Activated CD4-positive, alpha-beta T cell treated with anti-CD3 and anti-CD28 coated beads for 48 hours (primary cell): ENCODE data around the gene C16orf96.
A peak's percentile ranks its signal among the peaks of the same experiment; 100 is the strongest.

ENCODE experiments used
- DNase-seq: peaks from one replicate; pipeline ENCODE4 v3.0.0-alpha.2; 2020

C16orf96 gene

GRCh38 chr16:4556112-4556511 lies at the start of gene C16orf96:
Gene C16orf96, plus strand, starts transcription at chr16:4556340. Its CDS starts 150 bp downstream, at chr16:4556490.
- no peak for DNase-seq

DNA sequence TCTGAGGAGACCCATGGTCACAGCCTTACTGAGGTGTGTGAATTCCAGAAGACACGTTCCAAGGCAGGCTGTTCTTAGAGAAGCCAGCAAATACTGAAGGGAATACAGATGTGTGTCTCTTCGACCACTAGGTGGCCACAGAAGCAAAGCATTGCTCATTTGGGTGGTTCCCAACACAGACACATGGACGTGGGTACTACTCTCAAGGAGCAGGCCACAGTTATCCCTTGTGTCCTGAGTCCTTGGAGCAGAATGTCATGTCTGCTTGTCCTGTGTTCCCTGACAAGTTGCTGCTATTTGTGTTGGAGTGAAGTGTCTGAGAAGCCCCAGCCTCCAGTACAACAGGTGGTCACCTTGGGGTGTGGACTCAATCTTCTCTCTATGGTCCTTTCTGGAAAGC lies 49.7 kb upstream of the C16orf96 start:
- peak; percentile 64 for DNase-seq

DNA sequence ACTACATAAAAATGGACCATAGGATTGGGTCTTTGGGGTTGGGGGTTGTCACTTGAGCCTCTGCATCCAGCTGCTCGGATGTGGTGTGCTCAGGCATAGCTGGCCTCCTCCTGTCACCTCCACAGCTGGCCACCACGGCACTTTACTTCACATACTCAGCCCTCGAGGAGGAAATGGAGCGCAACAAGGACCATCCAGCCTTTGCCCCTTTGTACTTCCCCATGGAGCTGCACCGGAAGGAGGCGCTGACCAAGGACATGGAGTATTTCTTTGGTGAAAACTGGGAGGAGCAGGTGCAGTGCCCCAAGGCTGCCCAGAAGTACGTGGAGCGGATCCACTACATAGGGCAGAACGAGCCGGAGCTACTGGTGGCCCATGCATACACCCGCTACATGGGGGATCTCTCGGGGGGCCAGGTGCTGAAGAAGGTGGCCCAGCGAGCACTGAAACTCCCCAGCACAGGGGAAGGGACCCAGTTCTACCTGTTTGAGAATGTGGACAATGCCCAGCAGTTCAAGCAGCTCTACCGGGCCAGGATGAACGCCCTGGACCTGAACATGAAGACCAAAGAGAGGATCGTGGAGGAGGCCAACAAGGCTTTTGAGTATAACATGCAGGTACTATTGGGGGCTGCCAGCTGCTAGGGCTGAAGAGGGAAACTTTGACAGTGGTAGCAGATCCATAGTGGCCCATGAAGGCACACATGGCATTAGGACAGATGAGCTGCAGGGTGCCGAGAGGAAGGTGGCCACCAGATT lies 48.4 kb upstream of the C16orf96 start:
- DNase-seq: no peak

DNA sequence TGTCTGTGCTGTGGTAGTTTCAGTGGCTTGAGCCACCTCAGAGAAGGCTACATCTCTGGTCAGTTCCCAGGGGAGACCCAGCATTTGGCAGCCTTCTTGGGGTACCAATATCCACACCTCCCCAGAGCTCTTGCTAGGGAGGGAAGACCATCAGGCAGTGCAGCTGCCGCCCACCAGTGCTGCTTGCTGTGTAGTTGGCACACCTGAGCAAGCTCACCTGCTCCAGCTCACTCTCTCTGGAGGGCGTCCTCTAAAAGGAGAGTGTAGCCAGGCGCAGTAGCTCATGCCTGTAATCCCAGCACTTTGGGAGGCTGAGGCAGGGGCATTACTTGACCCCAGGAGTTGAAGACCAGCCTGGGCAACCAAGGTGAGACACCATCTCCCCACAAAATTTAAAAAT lies 47.3 kb upstream of the C16orf96 start:
- no peak for DNase-seq

DNA sequence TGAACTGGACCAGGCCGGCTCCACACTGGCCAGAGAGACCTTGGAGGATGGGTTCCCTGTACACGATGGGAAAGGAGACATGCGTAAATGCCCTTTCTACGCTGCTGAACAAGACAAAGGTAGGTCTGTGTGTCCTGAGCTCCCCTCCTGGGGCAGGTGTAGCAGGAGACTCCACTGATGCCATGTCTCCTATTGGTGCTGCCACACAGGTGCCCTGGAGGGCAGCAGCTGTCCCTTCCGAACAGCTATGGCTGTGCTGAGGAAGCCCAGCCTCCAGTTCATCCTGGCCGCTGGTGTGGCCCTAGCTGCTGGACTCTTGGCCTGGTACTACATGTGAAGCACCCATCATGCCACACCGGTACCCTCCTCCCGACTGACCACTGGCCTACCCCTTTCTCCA lies 46.7 kb upstream of the C16orf96 start:
- DNase-seq: no peak

GRCh38 chr16:4510131-4510530 lies 46.0 kb upstream of the C16orf96 start:
- no peak for DNase-seq

GRCh38 chr16:4510747-4511426 lies 45.3 kb upstream of the C16orf96 start:
- no peak for DNase-seq

DNA sequence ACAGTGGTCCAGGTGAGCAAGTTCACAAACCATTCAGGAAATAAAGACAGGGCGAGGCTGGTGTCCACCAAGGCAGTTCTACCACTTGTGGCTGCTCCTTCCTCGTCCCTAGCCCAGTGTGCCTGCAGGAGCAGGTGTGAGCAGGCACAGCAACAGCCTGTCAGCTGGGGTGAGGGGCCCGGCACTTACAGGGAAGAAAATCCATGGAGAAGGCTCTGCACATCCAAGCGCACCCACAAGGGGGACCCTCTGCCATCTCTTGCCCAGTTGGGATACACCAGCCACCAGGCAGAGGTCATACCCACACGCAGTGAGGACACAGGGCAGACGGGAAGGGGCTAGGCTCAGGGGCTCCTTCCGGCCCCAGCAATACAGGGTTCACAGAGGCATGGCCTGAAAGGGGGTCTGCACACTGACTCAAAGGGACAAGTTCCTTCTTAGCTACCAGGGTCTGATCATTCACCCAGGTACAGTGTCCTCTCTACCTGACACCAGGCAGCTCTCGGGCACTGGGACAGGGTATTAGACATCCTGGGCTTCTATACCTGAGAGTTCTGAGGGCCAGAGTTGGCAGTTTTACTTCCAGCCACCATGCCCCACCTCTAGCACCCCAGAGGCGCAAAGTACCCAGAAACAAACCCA lies 44.6 kb upstream of the C16orf96 start:
- DNase-seq: peak; percentile 37

DNA sequence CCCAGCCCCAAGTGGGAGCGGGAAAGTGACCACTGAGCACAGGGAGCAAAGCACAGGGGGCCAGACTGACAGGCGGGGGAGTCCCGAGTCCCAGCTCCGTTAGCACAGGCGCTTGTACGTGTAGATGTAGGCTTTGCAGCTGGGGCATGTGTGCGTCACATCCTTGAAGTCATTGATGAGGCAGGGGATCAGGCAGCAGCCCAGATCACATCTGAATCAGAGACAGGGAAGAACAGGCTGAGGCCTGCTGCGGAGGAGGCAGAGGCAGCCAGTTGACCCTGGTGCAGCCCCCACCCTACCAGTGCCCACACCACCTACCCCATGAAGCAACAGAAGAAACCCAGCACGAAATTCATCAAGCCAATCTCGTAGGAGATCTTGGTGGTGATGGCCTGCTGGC lies 43.7 kb upstream of the C16orf96 start:
- DNase-seq: no peak

- no peak for DNase-seq
These were observed 42.9 kb upstream of the C16orf96 start for GRCh38 chr16:4513086-4513860.

DNA sequence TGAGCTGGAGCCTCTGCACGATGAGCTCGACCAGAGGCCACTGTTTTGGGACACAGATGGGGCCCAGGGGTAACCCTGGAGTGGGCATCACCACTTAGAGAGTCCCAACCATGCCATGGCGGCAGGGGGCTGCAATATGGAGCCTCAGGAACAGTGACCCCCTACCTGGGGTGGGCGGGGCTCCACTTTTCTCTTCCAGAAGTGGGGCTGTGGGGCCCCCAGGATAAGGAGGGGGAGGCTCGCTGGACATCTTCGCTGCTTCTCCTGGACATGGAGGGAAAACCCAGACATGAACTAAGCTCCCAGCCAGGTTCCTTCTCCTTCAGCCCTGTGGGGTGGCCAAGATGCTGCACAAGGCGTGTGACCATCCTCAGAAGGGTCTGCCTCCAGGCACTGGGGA lies 42.3 kb upstream of the C16orf96 start:
- no peak for DNase-seq

- DNase-seq: no peak
These were observed 41.5 kb upstream of the C16orf96 start for GRCh38 chr16:4514606-4515005.

GRCh38 chr16:4515611-4516233 lies 40.4 kb upstream of the C16orf96 start:
- no peak for DNase-seq

- DNase-seq: no peak
These were observed 38.1 kb upstream of the C16orf96 start for GRCh38 chr16:4517812-4518680.

- DNase-seq: no peak
These were observed 36.7 kb upstream of the C16orf96 start for GRCh38 chr16:4519274-4520058.

DNA sequence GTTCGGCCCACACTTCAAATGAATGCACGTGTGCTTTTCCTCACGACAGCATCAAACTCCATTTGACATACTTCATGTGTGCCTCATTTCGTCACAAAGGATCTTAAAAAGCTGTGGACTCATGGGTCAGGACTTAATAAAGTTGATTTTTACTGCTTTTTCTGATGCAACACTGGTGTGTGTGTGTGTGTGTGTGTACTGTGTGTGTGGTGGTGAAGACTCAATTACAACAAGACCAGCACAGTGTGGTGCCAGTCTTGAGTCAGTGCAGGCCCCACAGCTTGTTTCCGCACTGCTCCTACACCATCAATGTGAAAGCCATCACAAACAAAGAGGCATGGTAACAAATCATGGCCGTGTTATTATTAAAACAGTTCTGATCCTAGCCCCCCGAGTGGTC lies 35.2 kb upstream of the C16orf96 start:
- no peak for DNase-seq

- no peak for DNase-seq
These were observed 34.0 kb upstream of the C16orf96 start for GRCh38 chr16:4522051-4522581.

DNA sequence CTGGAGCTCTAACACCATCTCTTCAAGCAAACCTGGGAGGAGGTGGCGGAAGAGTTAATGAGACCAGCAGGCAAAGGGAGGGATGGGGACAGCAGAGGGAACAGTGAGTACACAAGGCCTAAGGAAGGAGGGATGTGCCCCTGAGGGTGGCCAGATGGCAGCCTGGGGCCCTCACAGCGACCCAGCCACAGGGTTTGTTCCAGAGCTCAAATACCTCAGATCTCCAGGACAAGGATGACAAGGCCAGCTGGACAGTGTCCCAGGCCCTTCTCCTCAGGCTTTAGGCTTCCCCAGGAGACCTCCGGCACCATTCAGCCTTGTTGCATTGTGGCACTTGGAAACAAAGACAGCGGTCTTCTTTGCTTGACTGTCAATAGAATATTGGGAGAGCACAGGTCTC lies 32.5 kb upstream of the C16orf96 start:
- DNase-seq: no peak

- DNase-seq: no peak
These were observed 31.6 kb upstream of the C16orf96 start for GRCh38 chr16:4524571-4524970.

- DNase-seq: no peak
These were observed 31.1 kb upstream of the C16orf96 start for GRCh38 chr16:4525069-4525468.
